Activated T-helper 1 cell treated with anti-CD3 and anti-CD28 coated beads, Interleukin-2, amount 50 U/mL, for 16 hours (primary cell): ENCODE data around the gene ATP8B4.
"Not testable (repeated sequence)": the region's sequence is repeated elsewhere in the genome, so short reads cannot be mapped to it uniquely, and the experiment has no call there.

Experiments
- DNase-seq, 2 donors: peaks; one replicate each; pipeline ENCODE4 v3.0.0-alpha.2; 2020; ENCODE audit warnings: low read depth in 1 of 2, low spot score in 1 of 2

Gene ATP8B4

DNA sequence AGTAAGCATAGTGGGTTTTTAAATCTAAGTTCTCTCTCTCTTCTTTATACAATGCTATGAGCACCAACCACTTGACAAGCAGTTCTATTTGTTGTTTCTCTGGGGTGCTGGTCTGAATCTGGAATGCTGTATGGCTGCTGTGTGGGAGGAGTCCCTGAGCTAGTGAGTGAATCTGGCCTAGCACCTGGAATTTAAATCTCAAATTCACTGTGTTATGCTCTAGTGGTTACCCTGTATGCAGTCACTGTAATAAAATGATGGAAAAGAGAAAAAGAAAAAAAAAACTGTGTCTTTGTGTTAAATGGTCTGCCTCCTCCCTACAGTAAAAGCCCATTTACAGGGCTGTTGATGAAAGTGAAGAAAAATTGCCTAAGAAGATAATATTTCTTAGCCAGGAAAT, 155.0 kb downstream of the ATP8B4 start:
- DNase-seq: no peak

DNA sequence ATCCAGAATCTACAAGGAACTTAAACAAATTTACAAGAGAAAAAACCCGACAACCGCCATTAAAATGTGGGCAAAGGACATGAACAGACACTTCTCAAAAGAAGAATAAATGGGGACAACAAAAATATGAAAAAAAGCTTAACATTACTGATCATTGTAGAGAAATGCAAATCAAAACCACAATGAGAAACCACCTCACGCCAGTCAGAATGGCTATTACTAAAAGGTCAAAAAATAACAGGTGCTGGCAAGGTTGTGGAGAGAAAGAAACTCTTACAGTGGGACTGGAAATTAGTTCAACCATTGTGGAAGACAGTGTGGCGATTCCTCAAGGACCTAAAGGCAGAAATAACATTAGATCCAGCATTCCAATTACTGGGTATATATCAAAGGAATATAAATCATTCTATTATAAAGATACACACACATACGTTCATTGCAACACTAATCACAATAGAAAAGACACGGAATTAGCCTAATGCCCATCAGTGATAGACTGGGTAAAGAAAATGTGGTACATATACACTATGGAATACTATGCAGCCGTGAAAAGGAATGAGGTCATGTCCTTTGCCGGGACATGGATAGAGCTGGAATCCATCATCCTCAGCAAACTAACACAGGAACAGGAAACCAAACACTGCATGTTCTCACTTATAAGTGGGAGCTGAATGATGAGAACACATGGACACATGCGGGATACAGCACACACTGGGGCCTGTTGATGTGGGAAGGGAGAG, 155.8 kb downstream of the ATP8B4 start:
- DNase-seq: not testable (repeated sequence)

DNA sequence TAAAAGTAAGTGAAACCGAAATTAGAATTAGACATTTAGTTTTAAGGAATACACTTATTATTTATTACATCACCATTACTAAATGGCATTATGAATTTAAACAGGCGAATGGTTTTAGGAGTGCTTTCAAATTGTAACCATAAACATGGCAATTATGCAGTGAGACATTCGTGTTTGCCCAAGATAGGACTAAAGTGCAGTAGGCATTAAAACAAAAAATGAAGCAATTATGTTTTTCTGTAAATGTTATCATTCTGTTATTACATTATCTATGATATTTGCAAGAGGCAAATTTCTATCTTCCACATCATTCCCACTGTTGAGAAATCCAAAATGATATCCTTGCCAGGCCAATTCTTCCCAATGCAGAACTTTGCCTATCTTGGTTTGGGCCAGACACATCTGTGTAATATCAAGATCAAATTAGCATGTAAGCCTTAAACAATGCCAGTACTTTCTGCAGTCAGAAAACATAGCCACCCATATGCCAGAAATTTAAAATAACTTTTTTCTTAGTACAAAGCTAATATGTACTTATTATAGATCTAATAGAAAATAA, 156.9 kb downstream of the ATP8B4 start:
- no peak for DNase-seq

DNA sequence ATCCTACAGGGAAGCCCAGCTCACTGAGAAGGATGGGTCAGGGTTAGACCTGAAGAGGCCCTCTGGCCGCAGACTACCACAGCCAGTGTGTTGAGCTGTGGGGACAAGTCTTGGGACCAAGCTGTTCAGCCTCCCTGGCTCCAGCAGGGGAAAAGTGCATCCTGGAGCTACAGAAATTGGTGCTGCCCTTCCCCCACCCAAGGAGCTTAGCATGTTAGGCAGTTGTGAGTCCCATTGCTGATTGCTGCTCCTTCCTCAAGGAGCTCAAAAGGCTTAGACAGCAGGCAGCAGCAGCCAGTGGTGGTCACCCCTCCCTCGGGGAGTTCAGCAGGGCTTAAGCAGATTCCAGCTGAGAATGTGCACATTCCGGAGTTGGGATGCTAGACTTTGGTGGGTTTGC, 165.6 kb downstream of the ATP8B4 start:
- DNase-seq: no peak

DNA sequence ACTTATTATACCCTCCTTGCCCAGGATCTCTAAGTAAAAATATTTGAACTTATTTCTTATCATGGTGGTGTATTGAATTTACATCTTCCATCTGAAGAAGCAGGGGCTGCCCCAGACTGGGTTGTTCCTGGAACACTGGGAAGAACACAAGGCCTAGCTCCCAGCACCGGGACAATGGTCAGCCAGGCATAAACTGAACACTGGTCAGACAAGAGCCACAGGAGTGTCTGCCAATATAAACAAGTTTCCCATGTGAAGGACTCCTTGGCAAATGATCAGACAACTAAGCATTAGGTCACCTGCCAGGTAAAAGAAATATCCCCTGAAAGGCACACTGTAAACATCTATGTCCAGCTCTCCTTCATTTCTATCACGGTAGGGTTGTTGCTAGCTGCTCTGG, 172.4 kb downstream of the ATP8B4 start:
- no peak for DNase-seq

DNA sequence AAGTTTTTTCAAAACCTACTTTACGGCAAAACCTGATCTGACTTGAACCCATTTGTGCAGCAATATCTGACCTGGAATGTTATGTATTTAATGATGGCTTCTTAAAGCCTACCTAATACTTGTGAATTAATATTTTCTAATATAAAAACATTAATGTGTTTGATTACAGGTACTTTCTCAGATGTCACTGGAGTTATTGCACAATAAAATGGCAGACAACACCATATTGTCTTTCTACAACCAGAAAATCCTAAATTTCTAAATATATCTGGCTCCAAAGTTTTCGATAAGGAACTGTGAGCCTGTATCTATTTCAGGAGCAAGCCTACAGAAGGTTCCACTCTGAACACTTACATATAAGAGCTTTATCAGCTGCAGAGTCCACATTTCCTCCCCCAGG, 184.5 kb downstream of the ATP8B4 start:
- no peak for DNase-seq

DNA sequence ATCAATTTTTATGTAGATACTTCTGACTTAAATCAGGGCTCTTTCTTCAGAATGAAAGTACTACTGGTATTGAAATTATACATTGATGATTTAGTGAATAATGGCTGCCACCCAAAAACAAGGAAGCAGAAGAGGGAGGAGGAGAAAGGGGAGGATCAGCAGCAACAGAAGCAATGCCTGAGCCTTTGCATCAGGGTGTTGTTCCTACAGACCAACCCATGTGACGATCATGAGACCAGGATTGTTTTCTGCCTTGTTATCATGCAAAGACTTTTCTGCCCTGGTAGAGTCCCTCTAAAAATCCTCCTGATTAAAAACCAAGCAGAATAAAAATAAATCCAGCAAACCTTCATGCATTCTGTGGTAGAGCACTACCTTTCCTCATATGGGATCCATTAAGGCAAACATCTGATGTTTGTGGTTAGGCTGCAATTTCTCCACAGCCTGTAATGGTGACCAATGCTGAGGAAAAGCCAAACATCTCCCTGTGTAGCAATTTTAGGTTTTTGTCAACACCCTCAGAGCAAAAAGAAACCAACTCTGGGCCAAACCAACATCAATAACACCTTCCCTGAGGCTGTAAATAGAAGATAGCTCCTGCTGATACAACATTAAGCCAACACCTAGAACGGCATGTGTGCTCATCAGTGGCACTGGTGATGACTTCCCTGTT, 191.7 kb downstream of the ATP8B4 start:
- DNase-seq: no peak

DNA sequence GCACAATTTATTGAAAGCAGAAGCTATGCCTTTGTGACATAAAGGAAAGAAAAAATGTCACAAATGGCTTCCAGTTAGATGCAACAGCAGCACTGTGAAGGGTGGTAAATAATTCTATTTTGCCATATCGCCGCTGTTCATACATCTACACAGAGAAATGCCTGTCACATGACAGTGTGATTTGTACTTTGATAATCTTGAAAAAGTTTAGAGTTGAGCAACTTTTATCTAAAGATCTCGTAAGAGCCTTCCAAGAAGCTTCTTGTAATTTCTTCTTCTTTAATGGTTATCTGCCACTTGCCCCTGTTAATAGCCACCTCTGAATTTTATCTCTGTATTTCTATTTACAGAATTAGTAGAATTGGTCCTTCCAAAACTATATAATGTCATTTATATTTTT, 192.3 kb downstream of the ATP8B4 start:
- no peak for DNase-seq

DNA sequence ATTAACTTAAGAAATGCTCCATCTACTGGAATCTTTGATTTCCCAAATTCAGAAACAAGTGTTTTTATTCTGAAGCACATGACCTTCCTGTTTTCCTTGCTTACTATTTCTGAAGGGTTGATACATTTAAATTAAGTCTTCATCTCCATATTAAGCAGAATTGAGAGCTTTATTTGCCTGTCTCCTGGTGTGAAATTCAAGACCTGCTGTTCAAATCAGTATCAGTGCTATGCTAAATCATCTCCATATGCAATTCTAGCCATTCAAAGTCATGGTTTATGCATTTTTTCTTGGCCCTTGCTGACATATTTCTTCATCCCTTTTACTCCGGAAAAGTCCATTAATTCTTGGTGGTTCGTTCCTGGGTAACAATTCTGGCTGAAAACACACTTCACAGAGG, 195.4 kb downstream of the ATP8B4 start:
- DNase-seq: no peak

DNA sequence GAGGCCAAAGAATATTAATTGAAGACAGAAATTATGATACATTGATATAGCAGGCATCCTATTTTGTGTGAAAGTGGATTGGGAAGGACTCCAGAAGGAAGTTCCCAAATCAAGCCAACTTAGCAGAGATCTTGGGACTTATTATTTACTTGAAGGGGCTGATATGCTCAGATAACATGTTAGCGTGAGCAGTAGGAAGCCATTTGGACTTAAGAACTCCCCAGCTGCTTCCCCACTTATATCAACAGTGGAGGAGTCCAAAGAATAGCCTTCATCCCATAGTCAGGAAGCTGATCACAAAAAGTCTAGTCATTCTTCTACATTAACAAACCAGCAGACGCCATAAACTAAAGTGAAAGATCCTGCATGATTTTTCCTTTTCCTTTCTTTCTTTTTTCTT, 200.0 kb downstream of the ATP8B4 start:
- no peak for DNase-seq

DNA sequence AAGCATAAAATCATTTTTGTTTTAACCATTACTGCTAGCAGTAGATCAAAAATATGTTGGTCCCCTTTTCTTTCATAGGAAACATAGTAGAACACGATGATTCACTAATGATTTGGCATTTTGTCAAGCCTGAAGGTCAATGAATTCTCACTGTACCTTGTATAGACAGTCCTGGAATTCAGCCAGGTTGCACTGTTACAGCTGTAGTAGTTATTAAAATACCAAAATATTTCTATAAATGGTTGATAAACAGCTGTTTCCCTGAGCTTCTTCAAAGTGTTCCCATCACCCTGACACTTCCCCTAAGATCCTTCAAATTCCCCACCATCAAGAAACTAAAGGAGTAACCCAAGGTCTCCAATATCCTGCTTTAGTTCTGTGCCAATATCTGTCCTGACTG, 200.9 kb downstream of the ATP8B4 start:
- no peak for DNase-seq

DNA sequence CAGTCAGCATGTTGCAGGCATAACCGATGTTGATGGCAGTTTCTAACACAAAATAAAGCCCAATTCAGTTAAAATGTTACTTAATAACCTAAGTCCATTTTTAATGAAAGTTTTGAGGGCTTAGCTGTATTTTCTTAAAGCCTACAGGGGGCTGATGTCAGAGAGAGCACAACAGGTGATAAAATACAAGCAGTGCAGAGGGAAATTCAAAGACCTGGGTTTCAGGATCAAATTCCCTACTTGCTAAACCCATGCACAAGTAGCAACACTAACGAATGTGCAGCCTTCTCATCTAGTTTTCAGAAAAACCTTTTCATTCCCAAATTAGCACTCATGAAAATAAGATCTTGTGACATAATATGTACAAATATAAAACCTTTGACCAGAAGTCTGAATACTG, 202.0 kb downstream of the ATP8B4 start:
- no peak for DNase-seq

DNA sequence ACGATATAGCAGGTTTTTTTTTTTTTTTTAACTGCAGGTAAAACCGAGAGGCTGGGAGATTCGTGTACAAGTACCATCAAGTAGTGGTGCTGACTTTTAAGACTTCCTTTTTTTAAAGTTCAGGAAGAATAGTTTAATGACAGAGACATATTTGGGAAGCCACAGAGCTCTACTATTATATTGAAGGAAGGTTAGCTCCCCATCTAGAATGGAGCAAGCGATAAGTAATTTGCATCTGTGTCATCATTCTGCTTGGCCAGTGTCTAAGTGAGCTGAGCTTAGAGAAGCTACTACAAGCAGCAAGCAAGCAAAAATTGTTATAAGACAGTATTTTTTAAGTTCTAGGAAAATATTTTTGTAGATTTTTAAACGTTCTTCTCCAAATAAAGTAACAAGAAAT, 203.2 kb downstream of the ATP8B4 start:
- no peak for DNase-seq

DNA sequence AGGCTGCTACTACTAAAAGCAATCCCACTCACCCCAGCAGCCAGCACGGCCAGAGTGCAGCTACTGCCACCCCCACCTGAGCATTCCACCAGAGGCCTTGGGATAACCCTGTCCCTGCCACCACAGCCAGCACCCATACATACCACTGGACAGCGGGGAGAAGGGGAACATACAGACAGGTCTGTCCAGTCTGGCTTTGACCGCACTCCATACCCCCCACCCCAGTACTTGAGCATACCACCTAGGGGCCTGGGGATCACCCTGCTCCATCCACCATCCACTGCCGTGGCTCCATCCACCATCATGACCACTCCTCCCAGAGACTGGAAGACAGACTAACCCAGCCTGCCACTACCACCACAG, 210.1 kb downstream of the ATP8B4 start:
- no peak for DNase-seq

DNA sequence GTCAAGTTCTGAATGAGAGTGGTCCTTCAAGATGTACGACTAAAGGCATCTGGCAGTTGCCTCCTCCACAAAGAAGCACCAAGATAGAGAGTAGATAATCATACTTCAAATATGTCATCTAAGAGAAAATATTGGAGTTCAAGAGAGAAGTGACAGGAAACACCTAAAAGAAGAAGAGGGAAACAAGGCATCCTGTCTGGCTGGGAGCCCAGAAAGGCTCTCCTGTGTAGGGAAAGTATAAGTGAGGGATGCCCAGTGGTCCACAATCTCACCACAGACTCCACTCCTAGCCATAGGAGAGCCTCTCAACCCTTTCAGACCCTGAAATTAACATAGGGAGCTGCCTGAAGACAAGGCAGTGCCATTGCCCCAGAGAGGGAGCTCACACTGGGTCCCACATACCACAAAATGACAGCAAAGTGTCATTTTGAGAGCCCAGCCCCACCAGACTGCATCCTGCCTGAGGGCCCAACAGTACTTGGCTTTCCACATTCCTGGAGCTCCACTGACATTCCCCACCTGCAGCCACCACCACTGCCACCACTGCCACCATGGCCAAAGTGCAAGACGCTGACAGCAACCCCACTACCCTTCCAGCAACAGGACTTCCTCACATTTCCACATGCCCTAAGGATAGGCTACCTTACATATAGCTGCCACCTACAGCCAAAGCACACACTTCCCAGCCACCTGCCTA, 210.6 kb downstream of the ATP8B4 start:
- DNase-seq: no peak

DNA sequence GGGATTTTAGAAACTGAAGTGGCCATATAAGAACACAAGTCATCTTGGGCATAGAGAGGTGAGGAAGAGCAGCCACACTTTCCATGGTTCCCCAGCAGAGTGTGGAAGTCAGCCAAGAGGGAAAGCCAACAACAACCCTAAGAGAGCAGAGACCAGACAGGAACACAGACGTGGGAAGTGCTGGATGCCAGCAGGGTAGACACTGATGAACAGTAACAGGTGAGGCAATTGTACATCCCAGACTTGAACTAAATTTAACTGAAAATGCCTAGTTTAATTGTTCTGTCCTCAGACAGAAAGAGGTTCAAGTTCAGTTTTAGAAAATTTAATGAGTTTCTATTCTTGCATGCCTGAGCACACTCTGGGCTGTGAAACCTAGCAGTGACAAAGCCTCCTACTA, 212.1 kb downstream of the ATP8B4 start:
- DNase-seq: no peak

DNA sequence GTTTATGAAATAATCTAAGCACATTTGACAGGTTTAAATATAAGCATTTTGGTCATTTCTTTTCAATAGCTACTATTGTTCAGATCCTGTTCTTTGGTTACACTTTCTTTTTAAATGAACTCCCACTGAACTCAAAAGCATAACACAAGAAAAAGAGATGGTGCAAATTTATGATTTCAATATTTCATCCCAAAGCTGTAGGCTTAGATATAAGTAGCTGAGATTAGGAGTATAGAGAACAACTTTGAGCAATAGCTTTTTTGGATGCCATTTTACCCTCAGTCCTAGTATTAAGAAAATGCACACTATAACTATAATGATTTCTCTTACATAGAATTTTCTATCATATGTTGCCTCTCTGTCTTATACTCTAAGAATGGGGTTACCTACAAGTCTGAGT, 213.8 kb downstream of the ATP8B4 start:
- no peak for DNase-seq

DNA sequence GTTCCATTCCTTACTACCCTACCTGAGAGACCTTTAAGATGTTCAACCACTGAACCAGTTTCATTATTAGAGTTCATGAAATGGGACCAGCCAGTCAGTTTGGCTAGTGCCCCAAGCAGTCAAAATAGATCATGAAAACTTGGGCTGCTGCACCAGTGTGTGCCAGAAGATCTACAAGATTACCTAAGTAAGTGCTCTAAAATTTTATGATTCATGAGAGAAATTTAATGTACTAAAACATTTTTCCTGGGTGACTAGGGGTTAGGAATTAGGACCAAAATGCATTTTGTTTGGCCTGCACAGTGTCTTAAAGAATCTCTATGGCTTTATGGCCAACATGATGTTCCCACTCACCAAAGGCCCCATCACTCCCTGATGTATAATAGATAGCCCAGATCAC, 214.7 kb downstream of the ATP8B4 start:
- no peak for DNase-seq

DNA sequence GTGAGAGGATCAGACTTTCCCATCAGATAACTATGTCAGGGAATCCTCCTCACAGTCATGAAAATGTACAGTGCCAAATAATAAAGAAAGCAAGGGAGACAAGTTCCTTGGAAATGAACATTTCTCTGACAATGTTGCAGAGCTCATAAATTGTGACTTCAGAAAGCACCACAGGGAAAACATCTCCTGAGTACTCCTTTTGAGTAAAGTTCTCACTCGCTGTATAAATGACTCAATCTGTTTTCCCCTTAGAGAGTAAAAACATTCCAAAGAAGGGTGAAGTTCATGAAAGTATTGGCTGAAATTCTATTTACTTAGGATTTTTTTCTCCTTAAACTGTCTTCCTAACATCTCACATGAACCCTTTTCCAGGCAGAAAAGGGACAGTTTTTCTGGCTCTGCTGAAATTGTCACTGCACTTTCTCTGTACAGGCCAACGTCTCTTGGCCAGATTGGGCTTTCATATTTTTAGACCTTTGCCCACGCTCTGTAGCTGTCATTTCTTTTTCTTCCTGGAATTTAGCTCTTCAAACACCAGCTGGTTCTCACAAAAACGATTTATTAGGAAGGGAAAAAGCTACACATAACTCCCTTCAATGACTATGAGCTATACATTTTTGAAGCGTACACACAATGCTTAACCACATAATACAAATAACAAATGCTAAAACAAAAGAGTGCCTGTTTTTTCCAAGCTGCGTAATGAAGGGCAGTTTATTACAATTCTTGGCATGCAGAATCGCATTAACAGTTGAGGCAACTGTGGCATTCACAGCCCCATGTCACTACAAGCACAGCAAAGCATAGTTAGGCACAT, 216.1 kb downstream of the ATP8B4 start:
- no peak for DNase-seq

DNA sequence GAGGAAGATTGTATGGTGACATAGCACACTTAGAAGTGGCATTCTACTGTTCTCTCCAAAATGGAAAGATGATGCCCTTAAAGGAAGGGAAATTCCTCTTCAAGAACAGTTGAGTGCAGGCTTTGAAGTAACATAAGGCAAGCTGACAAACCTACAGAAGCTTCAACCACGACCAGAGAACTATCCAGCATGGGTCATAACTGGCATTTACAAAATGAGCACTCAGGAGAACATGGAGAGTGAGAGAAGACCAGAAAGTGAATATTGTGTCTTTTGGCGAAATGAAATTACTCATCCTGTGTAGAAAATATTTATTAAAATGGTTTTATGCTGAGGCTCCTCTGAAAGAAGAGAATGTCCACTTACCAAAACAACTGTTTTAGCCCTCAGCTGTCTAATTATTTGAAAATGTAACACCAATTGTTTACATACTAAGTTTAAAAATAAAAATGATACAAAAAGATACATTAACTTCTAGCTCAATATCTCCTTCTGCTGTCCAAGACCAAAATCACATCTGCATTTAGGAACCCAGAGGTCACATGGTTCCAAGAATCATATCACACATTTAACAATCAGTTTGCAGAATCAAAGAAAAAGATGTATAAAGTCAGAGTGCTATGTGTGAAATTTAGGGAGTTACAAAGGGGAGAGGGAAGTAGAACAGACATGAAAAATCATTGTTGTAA, 216.9 kb downstream of the ATP8B4 start:
- DNase-seq: no peak

DNA sequence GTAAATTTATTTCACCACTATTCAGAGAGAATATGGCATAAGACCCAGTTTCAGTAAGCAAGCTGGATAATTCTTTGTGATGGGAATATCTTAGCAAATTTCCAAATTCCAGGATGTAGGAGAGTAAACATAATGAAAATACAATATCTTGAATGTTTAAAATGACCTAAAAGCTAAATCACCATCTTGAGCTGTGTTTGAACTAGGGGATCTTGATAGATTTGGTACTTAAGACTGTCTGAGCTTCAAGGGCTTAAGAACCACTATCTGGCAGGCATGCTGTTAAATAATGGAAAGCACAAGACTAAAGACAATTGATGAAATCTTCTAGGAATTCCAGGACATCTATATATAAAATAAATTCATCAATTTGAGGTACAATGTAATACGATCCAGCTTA, 217.7 kb downstream of the ATP8B4 start:
- no peak for DNase-seq
